ENCODE data around the gene RAP1GDS1. TPM values are rescaled to one million over a fixed set of nuclear protein-coding genes. Genes with fewer than 3 reads are reported as not detected.
"Not testable (repeated sequence)": the region's sequence is repeated elsewhere in the genome, so short reads cannot be mapped to it uniquely, and the experiment has no call there.

The RAP1GDS1 gene
- total RNA-seq, 1 experiment from 2014 or later, result 48.6 TPM

GRCh38 chr4:98452091-98452490 lies 190.9 kb downstream of the RAP1GDS1 start:
- no peak for DNase-seq (ENCODE audit: low read depth, low spot score)
- in situ Hi-C loops (cut with HindIII; ENCODE audit: low pct_unique_long_range_greater_than_20kb, low sequenced_read_pairs), result no loop called here

DNA sequence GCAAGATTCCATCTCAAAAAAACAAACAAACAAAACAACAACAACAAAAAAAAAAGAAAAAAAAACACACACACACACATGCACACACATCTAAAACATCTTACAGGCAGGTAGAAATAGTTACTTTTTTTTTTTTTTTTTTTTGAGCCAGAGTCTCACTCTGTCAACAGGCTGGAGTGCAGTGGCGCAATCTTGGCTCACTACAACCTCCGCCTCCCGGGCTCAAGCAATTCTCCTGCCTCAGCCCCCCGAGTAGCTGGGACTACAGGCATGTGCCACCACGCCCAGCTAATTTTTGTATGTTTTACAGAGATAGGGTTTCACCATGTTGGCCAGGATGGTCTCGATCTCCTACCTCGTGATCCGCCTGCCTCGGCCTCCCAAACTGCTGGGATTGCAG lies 196.2 kb downstream of the RAP1GDS1 start:
- DNase-seq (ENCODE audit: low read depth, low spot score); in situ Hi-C loops (cut with HindIII; ENCODE audit: low pct_unique_long_range_greater_than_20kb, low sequenced_read_pairs): not testable (repeated sequence)

- DNase-seq (ENCODE audit: low read depth, low spot score); in situ Hi-C loops (cut with HindIII; ENCODE audit: low pct_unique_long_range_greater_than_20kb, low sequenced_read_pairs): not testable (repeated sequence)
These were observed 200.1 kb downstream of the RAP1GDS1 start for GRCh38 chr4:98461121-98461865.

- in situ Hi-C loops (cut with HindIII; ENCODE audit: low pct_unique_long_range_greater_than_20kb, low sequenced_read_pairs), result no loop called here
- DNase-seq (ENCODE audit: low read depth, low spot score), result no peak
These were observed 201.3 kb downstream of the RAP1GDS1 start for GRCh38 chr4:98462487-98462886.

GRCh38 chr4:98466868-98467599 lies 205.8 kb downstream of the RAP1GDS1 start:
- no peak for DNase-seq (ENCODE audit: low read depth, low spot score)
- in situ Hi-C loops (cut with HindIII; ENCODE audit: low pct_unique_long_range_greater_than_20kb, low sequenced_read_pairs), result no loop called here

DNA sequence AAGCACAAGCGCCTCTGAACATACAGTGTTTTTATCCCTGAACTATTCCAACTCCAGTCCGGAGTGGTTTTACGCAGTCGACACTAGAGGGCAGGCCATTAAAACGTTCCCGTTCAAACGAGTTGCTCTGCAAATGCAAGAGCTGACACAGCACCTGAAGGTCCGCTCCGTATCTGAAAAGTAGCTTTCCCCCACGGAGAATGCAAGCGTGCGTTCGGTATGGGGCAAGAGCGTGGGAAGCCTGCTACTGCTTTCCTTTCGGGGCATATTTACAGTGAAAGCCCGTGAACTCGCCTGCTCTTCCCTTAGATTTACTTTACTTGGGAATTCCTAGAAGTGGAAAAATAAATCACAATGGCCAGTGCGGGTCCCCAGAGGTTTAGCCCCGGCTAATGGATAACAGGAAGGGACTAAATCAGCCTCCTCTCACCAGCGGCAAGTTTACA lies 206.5 kb downstream of the RAP1GDS1 start:
- in situ Hi-C loops (cut with HindIII; ENCODE audit: low pct_unique_long_range_greater_than_20kb, low sequenced_read_pairs), result no loop called here
- DNase-seq (ENCODE audit: low read depth, low spot score), result peak; percentile 79

DNA sequence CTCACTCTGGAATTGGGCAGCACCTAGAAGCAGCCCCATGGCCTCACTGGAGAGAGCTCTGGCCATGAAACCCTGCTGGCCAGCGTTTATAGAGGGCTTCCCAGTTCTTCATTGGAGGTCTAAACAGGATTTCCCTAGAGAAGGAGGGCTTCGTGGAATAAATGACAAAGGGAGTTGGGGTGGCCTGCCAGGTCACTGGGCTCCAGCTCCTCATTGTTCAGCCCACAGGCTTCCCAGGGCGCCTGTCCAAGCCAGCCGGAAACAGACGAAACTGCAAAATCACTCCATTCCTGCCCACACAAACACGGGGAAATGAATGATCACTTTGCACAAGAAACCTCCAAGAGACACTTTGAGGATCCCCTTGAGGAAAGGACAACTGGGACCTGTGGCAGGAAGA lies 207.5 kb downstream of the RAP1GDS1 start:
- no peak for DNase-seq (ENCODE audit: low read depth, low spot score)
- in situ Hi-C loops (cut with HindIII; ENCODE audit: low pct_unique_long_range_greater_than_20kb, low sequenced_read_pairs), result no loop called here

DNA sequence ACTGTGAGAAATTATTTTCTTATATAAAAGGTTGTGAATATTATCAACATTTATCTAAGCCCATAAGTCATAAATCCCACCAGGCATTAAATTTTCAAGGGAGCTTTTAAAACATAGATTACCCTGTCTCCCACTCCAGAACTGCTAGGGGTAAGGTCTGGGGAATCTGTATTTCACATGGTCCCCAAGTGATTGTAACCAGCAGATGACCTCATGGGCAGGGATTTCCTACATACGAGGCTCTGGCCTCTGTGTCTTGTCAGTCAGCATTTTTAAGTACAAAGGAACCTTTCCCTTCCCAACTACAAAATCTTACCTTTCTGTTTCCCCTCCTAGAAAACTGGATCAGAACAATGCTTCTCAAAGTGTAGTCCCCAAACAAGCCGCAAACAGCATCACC lies 208.6 kb downstream of the RAP1GDS1 start:
- in situ Hi-C loops (cut with HindIII; ENCODE audit: low pct_unique_long_range_greater_than_20kb, low sequenced_read_pairs), result no loop called here
- no peak for DNase-seq (ENCODE audit: low read depth, low spot score)

GRCh38 chr4:98470366-98470765 lies 209.2 kb downstream of the RAP1GDS1 start:
- in situ Hi-C loops (cut with HindIII; ENCODE audit: low pct_unique_long_range_greater_than_20kb, low sequenced_read_pairs), result no loop called here
- DNase-seq (ENCODE audit: low read depth, low spot score), result no peak

- in situ Hi-C loops (cut with HindIII; ENCODE audit: low pct_unique_long_range_greater_than_20kb, low sequenced_read_pairs), result no loop called here
- DNase-seq (ENCODE audit: low read depth, low spot score), result no peak
These were observed 209.6 kb downstream of the RAP1GDS1 start for GRCh38 chr4:98470831-98471230.

GRCh38 chr4:98473046-98473445 lies 211.9 kb downstream of the RAP1GDS1 start:
- DNase-seq (ENCODE audit: low read depth, low spot score), result no peak
- in situ Hi-C loops (cut with HindIII; ENCODE audit: low pct_unique_long_range_greater_than_20kb, low sequenced_read_pairs), result no loop called here

GRCh38 chr4:98474408-98474844 lies 213.2 kb downstream of the RAP1GDS1 start:
- DNase-seq (ENCODE audit: low read depth, low spot score), result no peak
- in situ Hi-C loops (cut with HindIII; ENCODE audit: low pct_unique_long_range_greater_than_20kb, low sequenced_read_pairs), result no loop called here

GRCh38 chr4:98476891-98477290 lies 215.7 kb downstream of the RAP1GDS1 start:
- DNase-seq (ENCODE audit: low read depth, low spot score), result no peak
- in situ Hi-C loops (cut with HindIII; ENCODE audit: low pct_unique_long_range_greater_than_20kb, low sequenced_read_pairs), result no loop called here

- in situ Hi-C loops (cut with HindIII; ENCODE audit: low pct_unique_long_range_greater_than_20kb, low sequenced_read_pairs); DNase-seq (ENCODE audit: low read depth, low spot score): not testable (repeated sequence)
These were observed 218.4 kb downstream of the RAP1GDS1 start for GRCh38 chr4:98479590-98479989.

GRCh38 chr4:98480535-98480934 lies 219.4 kb downstream of the RAP1GDS1 start:
- no peak for DNase-seq (ENCODE audit: low read depth, low spot score)
- in situ Hi-C loops (cut with HindIII; ENCODE audit: low pct_unique_long_range_greater_than_20kb, low sequenced_read_pairs), result no loop called here

GRCh38 chr4:98481167-98481566 lies 220.0 kb downstream of the RAP1GDS1 start:
- no peak for DNase-seq (ENCODE audit: low read depth, low spot score)
- in situ Hi-C loops (cut with HindIII; ENCODE audit: low pct_unique_long_range_greater_than_20kb, low sequenced_read_pairs), result no loop called here

DNA sequence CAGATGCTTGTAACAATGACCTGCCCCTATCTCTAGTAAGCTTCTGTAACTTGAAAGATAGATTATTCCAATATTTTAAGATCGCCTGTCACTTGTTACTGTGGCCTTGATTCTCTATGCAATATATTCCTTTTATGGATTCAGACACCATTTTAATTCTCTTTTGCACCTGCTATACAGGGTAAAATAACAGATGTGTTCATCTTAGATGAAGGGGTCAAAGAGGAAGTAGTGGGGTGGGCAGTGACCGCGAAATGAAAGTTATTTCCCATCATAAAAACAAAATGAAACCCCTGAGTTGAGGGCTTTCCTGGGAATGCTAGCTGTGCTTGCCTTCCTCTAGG lies 221.3 kb downstream of the RAP1GDS1 start:
- DNase-seq (ENCODE audit: low read depth, low spot score), result no peak
- in situ Hi-C loops (cut with HindIII; ENCODE audit: low pct_unique_long_range_greater_than_20kb, low sequenced_read_pairs), result no loop called here

- in situ Hi-C loops (cut with HindIII; ENCODE audit: low pct_unique_long_range_greater_than_20kb, low sequenced_read_pairs), result no loop called here
- no peak for DNase-seq (ENCODE audit: low read depth, low spot score)
These were observed 221.9 kb downstream of the RAP1GDS1 start for GRCh38 chr4:98482847-98483806.

Measured in SK-MEL-5 (cell line).